ENCODE results near the gene E2F1.

DNA sequence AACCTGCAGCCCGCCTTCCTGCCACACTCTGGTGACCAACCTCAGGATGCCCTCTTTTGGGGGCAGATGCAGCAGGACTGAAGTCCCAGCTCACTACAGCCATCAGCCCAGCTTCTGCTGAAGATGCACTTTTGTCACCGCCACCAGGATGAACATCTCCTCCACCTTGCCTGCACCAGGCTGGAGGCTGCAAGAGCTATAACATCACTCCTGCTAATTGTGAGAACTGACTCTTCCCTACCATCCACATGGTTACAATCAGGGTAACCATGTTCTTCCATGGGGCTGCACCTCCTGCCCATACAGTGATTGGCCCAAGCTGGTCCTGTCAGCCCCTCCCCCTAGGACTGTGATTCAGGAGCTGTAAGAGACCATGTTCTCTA lies 21.4 kb downstream of the E2F1 start:
- TF ChIP-seq, protein P1, sequence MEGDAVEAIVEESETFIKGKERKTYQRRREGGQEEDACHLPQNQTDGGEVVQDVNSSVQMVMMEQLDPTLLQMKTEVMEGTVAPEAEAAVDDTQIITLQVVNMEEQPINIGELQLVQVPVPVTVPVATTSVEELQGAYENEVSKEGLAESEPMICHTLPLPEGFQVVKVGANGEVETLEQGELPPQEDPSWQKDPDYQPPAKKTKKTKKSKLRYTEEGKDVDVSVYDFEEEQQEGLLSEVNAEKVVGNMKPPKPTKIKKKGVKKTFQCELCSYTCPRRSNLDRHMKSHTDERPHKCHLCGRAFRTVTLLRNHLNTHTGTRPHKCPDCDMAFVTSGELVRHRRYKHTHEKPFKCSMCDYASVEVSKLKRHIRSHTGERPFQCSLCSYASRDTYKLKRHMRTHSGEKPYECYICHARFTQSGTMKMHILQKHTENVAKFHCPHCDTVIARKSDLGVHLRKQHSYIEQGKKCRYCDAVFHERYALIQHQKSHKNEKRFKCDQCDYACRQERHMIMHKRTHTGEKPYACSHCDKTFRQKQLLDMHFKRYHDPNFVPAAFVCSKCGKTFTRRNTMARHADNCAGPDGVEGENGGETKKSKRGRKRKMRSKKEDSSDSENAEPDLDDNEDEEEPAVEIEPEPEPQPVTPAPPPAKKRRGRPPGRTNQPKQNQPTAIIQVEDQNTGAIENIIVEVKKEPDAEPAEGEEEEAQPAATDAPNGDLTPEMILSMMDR (IDR thresholded peaks at IDR 0.05) = no peak
- TF ChIP-seq EZH2 (IDR thresholded peaks at IDR 0.05; ENCODE audit: borderline replicate concordance, insufficient read depth, low read depth, low read length, poor library complexity, severe bottlenecking) = no peak

All from B cell (primary cell).